ENCODE results near the gene ABL2. TPM values are rescaled to one million over a fixed set of nuclear protein-coding genes. Genes with fewer than 3 reads are reported as not detected.

ABL2 gene
- total and polyA plus RNA-seq, 2 donors (not counting 1 experiment from before 2014, with no cell fraction given): 2.6 to 20.0 TPM

GRCh38 chr1:179155615-179156014 lies 73.9 kb downstream of the ABL2 start:
- peaks cover 31% of the 10 kb centered on the region for H3K79me2 ChIP-seq (ENCODE audit: control insufficient read depth, insufficient read depth, low read length)

GRCh38 chr1:179154437-179154836 lies 75.0 kb downstream of the ABL2 start:
- ATAC-seq (ENCODE audit: low read depth) (no peak), DNase-seq (no peak)
- Histone ChIP-seq H3K9me3 (ENCODE audit: control extremely low read depth in 1 of 3, control insufficient read depth in 2 of 3, insufficient read depth in 1 of 3, low read length in 2 of 3) (peaks cover 0 to 5% (median 0%) of the 10 kb centered on the region in 3 donors), H3K79me2 (ENCODE audit: control insufficient read depth, insufficient read depth, low read length) (peaks cover 35% of the 10 kb centered on the region), H3K27ac (ENCODE audit: low read length in 2 of 2) (no peak overlapping the region), H3K4me3 (ENCODE audit: control extremely low read depth in 1 of 5, extremely low read depth in 1 of 5, insufficient read depth in 1 of 5, low read depth in 2 of 5, low read length in 4 of 5) (no peak overlapping the region), H3K9ac (ENCODE audit: low read length) (no peak overlapping the region), H4K20me1 (ENCODE audit: control insufficient read depth, insufficient read depth, low read length, poor library complexity, severe bottlenecking) (no peaks in the 10 kb centered on the region), H3K36me3 (replicated peaks in 1 of 2; ENCODE audit: control extremely low read depth in 1 of 2, control insufficient read depth in 1 of 2, extremely low read depth in 1 of 2, insufficient read depth in 2 of 2, low read length in 1 of 2) (peaks cover 0 to 2% of the 10 kb centered on the region in 2 experiments), H3K27me3 (replicated peaks in 1 of 4; ENCODE audit: control extremely low read depth in 1 of 4, control insufficient read depth in 3 of 4, insufficient read depth in 4 of 4, low read length in 3 of 4) (no peaks in the 10 kb centered on the region), H2AFZ (ENCODE audit: insufficient read depth, low read depth, low read length, poor library complexity, severe bottlenecking) (no peak overlapping the region), H3K4me1 (ENCODE audit: control insufficient read depth in 2 of 2, insufficient read depth in 2 of 2, low read length in 2 of 2) (peaks cover 12 to 13% of the 10 kb centered on the region in 2 donors), H3K4me2 (replicated peaks; ENCODE audit: low read depth, low read length, poor library complexity, severe bottlenecking) (no peak overlapping the region)
- 83% methylated on average over 1 of the region's 4 CpGs for WGBS (ENCODE audit: insufficient coverage)
- Mint-ChIP-seq H3K27ac (no peak overlapping the region), H3K4me3 (no peak overlapping the region), H3K4me1 (peaks cover 24% of the 10 kb centered on the region), H3K9me3 (ENCODE audit: insufficient read depth) (peaks cover 4% of the 10 kb centered on the region), H3K27me3 (no peaks in the 10 kb centered on the region)
- ChIA-PET CTCF (no interaction called here), POLR2A (no interaction called here)
- TF ChIP-seq EZH2 (IDR thresholded peaks at IDR 0.05; ENCODE audit: borderline replicate concordance, insufficient read depth, low read depth, low read length, poor library complexity, severe bottlenecking) (no peak), CTCF (IDR thresholded peaks at IDR 0.05) (no peak)
- intact Hi-C loops (cut with micrococcal nuclease): no loop called here

More at GRCh38 chr1:179155615-179156014, 73.9 kb downstream of the ABL2 start:
- no peaks in the 10 kb centered on the region for H3K27me3 Mint-ChIP-seq
- H3K27me3 ChIP-seq (replicated peaks in 1 of 4; ENCODE audit: control extremely low read depth in 1 of 4, control insufficient read depth in 3 of 4, insufficient read depth in 4 of 4, low read length in 3 of 4): no peaks in the 10 kb centered on the region
- CTCF ChIA-PET: interaction anchor here (1.2 to 1.3 kb wide), 2 partner anchors 16 to 35 kb away, joined by 3 to 10 read pairs; no protein-coding TSS in a partner anchor
- no peaks in the 10 kb centered on the region for H3K9me3 ChIP-seq (ENCODE audit: control extremely low read depth in 1 of 3, control insufficient read depth in 2 of 3, insufficient read depth in 1 of 3, low read length in 2 of 3)
- H3K4me2 ChIP-seq (replicated peaks; ENCODE audit: low read depth, low read length, poor library complexity, severe bottlenecking): no peak overlapping the region
- no peak for ATAC-seq (ENCODE audit: low read depth)
- H3K9ac ChIP-seq (ENCODE audit: low read length): no peak overlapping the region
- H3K4me1 Mint-ChIP-seq: peaks cover 21% of the 10 kb centered on the region
- no peak overlapping the region for H3K27ac ChIP-seq (ENCODE audit: low read length in 2 of 2)
- H3K4me3 Mint-ChIP-seq: no peak overlapping the region
- H3K9me3 Mint-ChIP-seq (ENCODE audit: insufficient read depth): no peaks in the 10 kb centered on the region
- no peak overlapping the region for H2AFZ ChIP-seq (ENCODE audit: insufficient read depth, low read depth, low read length, poor library complexity, severe bottlenecking)
- no peak for DNase-seq
- no peak overlapping the region for H3K4me3 ChIP-seq (ENCODE audit: control extremely low read depth in 1 of 5, extremely low read depth in 1 of 5, insufficient read depth in 1 of 5, low read depth in 2 of 5, low read length in 4 of 5)
- intact Hi-C loops (cut with micrococcal nuclease): no loop called here
- WGBS (ENCODE audit: insufficient coverage): 97% methylated on average over 3 of the region's 3 CpGs
- POLR2A ChIA-PET: no interaction called here
- H4K20me1 ChIP-seq (ENCODE audit: control insufficient read depth, insufficient read depth, low read length, poor library complexity, severe bottlenecking): no peaks in the 10 kb centered on the region
- peaks cover 12 to 13% of the 10 kb centered on the region in 2 donors for H3K4me1 ChIP-seq (ENCODE audit: control insufficient read depth in 2 of 2, insufficient read depth in 2 of 2, low read length in 2 of 2)
- no peak overlapping the region for H3K27ac Mint-ChIP-seq
- peaks cover 0 to 2% of the 10 kb centered on the region in 2 experiments for H3K36me3 ChIP-seq (replicated peaks in 1 of 2; ENCODE audit: control extremely low read depth in 1 of 2, control insufficient read depth in 1 of 2, extremely low read depth in 1 of 2, insufficient read depth in 2 of 2, low read length in 1 of 2)
- no peak for TF ChIP-seq EZH2 (IDR thresholded peaks at IDR 0.05; ENCODE audit: borderline replicate concordance, insufficient read depth, low read depth, low read length, poor library complexity, severe bottlenecking)
- TF ChIP-seq CTCF (IDR thresholded peaks at IDR 0.05): no peak

Measured in B cell (primary cell).